Hematopoietic multipotent progenitor cell treated with erythropoietin and hydrocortisone succinate and interleukin-3 and kit ligand, for 15 days (in vitro differentiated cells): Measurements from ENCODE around the gene YOD1.

Source experiments
- DNase-seq: peaks from one replicate; pipeline ENCODE4 v3.0.0-alpha.2; 2015; ENCODE audit warnings: low spot score

YOD1 gene

DNA sequence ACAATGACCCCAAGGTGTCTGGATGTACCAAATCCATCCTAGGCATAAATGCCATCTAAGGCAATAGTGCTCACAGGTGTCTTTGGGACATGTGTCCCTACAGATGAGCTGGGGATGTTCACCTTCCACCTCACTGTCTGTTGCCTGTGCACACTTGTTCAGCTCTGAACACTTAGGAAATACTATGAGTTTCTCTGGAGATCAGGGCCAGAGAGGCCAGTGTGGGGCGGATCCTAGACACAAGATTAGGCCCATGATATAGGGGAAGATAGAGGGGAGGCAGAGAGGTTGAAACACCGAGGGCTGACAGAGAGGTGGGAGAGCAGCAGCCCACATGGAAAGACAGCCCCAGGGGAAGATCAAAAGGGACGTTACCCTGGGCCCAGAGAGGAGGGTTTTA, 44.1 kb downstream of the YOD1 start:
- no peak for DNase-seq

DNA sequence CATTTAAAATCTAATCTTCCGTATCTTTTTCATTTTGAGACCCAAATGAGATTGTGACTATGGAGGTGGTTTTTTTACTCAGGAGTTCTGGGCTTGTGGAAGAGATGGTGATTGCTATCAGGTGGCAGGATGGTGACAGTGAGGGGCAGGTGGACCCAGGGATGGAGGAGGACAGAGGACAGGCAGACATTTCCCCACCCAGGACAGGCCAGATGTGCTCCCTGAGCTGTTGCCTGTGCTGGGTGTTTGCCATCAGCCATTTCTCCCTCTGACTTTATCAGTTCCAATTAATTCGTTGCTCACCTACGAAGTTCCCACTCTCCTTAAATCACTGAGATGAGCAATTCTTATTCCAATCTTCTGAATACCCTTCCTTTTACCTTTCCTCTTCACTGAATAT, 44.9 kb downstream of the YOD1 start:
- no peak for DNase-seq

DNA sequence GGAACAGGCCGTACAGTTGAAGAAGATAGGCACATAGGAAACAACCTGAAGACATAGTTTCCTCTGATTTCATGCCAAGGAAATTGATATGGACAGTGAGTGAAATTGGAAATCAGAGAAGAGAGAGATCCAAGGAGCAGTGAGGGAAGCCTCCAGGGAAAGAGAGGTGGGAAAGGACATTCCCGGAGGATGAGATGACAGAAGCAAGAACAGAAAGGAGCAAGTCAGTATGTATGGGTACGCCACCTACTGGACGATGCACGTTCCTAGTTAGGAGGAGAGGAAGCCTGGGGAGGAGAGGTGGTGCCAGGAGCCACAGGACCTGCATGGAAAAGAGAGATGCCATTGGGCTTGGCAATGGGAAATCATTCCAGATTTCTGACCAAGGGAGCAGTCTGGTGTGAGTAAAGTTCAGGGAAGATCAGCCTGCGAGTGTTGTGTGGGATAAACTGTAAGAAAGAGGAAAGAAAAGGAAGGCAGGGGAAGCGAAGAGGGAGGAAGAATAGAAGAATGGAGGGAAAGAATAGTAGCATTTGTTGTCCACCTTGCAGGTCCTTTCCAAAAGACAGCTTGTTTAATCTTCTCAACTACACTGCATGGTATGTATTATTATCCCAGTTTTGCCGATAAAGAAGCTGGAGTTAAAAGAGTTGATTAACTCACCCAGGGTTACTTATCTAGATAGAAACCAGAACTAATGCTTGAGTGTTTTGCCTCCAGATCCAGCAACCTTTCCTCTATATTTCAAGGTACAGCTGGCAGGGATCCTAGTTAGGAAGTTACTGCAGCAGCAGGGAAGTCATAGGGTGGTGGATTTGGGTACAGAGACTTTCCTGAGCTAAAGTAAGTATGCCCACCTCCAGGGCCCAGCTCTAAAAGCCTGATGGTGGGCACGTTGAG, 45.8 kb downstream of the YOD1 start:
- DNase-seq = peak; percentile 77

DNA sequence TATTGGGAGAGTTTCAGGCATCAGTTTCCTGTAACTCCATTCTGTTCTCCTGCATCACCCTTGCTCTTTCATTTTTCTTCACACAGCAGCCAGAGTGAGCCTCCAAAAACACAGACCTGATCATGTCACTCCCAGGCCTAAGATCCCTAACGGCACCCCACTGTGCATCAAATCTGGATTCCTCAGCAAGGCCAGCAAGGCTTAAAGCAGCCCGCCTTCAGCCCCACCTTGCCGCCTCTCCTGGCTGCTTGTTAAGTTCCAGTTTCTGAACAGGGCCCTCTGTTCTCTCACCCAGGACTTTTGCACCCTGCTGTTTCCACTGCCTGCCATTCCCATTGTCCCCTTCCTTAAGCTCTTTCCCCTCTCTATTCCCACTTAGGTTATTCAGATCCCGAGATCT, 47.8 kb downstream of the YOD1 start:
- DNase-seq = no peak

DNA sequence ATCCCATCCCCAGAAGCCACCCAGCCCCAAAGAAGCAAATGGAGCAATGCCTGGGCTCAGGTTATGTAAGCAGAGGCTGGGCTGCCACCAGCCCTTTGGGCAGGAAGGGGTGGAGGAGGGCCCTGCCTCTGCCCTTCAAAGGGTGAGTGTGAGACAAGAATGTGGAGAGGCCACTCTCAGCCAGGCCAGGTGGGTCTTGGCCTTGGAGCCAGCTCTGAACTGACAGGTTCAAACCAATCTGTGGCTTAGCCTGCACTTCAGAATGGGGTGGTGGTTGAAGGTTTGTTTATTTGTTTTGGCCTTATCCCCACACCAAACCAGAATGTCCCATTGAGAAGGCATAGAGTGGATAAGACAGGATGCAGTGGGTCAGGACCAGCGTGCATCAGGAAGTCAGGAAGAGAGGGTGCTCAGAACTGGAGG, 48.3 kb downstream of the YOD1 start:
- no peak for DNase-seq

DNA sequence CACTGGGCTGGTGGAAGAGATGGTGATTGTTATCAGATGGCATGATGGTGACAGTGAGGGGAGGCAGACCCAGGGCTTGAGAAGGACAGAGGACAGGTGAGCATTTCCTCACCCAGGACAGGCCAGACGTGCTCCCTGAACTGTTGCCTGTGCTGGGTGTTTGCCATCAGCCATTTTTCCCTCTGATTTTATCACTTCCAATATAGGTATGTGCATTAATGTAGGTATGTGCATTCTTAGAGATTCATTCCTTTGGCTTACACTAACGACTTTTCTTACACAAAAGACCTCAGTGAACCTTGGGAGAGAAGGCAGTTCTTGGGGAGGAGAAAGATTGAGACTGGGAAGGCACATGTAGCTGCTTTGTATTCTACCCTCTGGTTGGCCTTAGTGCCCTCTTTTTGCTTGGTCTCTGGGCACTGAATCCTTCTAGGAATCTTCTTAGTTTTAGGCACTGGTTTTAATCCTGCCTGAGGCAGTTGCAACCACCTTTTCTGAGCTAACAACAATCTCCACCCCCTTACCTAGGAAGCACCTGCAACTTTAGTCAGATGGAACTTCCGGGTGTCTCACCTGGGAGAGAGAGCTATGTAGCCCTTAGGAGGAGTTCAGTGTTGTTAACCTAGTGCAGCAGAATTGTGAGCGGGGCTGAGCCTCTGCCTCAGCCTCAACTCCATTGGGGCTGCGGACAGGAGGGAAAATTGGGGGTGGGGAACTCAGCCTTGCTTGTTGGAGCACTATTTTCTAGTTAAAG, 49.3 kb downstream of the YOD1 start:
- DNase-seq = no peak

DNA sequence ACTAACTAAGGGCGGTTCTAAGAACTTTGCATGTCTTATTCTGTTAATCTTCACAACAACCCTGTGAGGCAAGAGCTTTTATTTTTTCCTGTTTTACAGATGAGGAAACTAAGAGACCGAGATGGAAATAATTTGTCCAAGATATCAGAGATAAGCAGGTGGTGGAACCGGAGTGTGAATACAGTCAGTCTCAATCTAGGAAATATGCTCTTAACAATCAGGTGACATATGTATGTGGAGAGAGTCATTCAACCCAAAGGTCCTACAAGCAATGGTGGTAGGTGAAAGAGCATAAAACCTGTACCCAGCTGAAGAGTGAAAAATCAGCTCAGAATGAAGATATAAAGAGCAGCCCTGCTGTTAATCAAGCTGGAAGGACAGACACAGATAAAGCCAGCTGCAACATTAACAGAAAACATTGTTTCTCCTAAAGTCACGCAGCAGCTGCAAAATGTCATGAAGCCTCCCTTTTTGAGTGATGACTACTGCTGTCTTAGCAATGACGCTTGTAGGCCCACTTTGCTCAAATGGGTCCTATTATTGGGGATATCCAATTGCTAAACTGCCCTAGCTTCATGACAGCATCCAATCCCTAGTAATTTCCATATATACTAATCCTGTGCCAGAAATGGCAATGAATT, 50.2 kb downstream of the YOD1 start:
- no peak for DNase-seq

DNA sequence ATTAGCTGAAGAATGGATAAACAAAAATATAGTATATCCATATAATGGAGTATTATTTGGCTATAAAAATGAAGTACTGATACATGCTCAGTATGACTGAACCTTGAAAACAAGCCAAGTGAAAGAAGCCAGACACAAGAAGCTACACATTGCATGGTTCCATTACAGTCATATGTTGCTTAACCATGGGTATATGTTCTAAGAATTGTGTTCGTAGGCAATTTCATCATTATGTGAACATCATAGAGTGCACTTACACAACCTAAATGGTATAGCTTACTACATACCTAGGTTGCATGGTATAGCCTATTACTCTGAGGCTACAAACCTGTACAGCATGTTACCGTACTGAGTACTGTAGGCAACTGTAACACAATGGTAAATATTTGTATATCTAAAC, 52.2 kb downstream of the YOD1 start:
- no peak for DNase-seq
